ENCODE measurements around the gene PTCRA.
"Not testable (repeated sequence)": the region's sequence is repeated elsewhere in the genome, so short reads cannot be mapped to it uniquely, and the experiment has no call there.

DNA sequence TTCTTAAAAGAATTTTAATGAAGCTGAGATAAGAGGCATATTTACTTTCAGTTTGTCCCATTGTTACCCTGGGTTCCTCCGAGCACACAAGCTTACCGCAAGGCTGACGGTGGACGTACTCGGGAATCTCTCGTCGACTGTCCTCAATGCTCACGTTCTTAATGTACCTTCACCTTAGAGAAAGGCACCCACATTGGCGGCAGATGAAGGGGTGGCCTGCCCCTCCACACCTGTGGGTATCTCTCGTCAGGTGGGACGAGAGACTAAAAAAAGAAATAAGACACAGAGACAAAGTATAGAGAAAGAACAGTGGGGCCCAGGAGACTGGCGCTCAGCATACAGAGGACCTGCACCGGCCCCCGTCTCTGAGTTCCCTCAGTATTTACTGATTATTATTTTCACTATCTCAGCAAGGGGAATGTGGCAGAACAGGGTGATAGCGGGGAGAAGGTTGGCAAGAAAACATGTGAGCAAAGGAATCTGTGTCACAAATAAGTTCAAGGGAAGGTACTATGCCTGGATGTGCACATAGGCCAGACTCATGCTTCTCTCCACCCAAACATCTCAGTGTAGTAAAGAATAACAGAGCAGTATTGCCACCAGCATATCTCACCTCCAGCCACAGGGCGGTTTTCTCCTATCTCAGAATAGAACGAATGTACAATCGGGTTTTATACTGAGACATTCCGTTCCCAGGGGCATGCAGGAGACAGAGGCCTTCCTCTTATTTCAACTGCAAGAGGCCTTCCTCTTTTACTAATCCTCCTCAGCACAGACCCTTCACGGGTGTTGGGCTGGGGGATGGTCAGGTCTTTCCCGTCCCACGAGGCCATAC, 13.2 kb upstream of the PTCRA start:
- not testable (repeated sequence) for TF ChIP-seq CTCF, POLR2A (IDR thresholded peaks at IDR 0.05)

Measured in esophagus squamous epithelium (tissue), 4 donors.